PC-9 (cell line): Measurements from ENCODE around the gene C16orf95.

ENCODE experiments used
- CTCF ChIP-seq: fragments of 200-600 bp; sonication (generic); conservative IDR thresholded peaks from 2 replicates; pipeline ENCODE4 v1.6.1; 2017; ENCODE audit warnings: mixed run types, antibody characterized with exemption, mild to moderate bottlenecking, moderate library complexity
- EZH2 ChIP-seq: fragments of 200-600 bp; sonication (generic); IDR thresholded peaks from 2 replicates; pipeline ENCODE4 v1.8.0; 2017; ENCODE audit warnings: antibody characterized with exemption, low read depth

GRCh38 chr16:87303431-87303930, 13.7 kb downstream of the C16orf95 start:
- TF ChIP-seq CTCF (no peak), EZH2 (no peak)
